Activated T-cell treated with anti-CD3 and anti-CD28 coated beads for 48 hours (primary cell): ENCODE results near the gene RGS3.
"Not testable (repeated sequence)": the region's sequence is repeated elsewhere in the genome, so short reads cannot be mapped to it uniquely, and the experiment has no call there.

Experiments used
- DNase-seq: peaks from one replicate; pipeline ENCODE4 v3.0.0-alpha.2; 2020; ENCODE audit warnings: low read depth

Gene RGS3

GRCh38 chr9:113463418-113464285, at the start of gene RGS3:
TSS of gene RGS3 (plus strand) at chr9:113463727. CDS start at chr9:113463803, 76 bp downstream.
- no peak for DNase-seq

- no peak for DNase-seq
Observed at GRCh38 chr9:113416149-113416721, 47.3 kb upstream of the RGS3 start.

- DNase-seq, result no peak
Observed at GRCh38 chr9:113417370-113417769, 46.2 kb upstream of the RGS3 start.

GRCh38 chr9:113421726-113422125, 41.8 kb upstream of the RGS3 start:
- DNase-seq, result no peak

- no peak for DNase-seq
Observed at GRCh38 chr9:113425072-113425471, 38.5 kb upstream of the RGS3 start.

GRCh38 chr9:113426701-113427100, 36.8 kb upstream of the RGS3 start:
- DNase-seq, result no peak

GRCh38 chr9:113427629-113428028, 35.9 kb upstream of the RGS3 start:
- no peak for DNase-seq

- DNase-seq, result no peak
Observed at GRCh38 chr9:113428062-113428615, 35.4 kb upstream of the RGS3 start.

- no peak for DNase-seq
Observed at GRCh38 chr9:113431191-113431590, 32.3 kb upstream of the RGS3 start.

- DNase-seq, result no peak
Observed at GRCh38 chr9:113436728-113437515, 26.6 kb upstream of the RGS3 start.

- not testable (repeated sequence) for DNase-seq
Observed at GRCh38 chr9:113437716-113438115, 25.8 kb upstream of the RGS3 start.

GRCh38 chr9:113444736-113445135, 18.8 kb upstream of the RGS3 start:
- DNase-seq, result no peak

- no peak for DNase-seq
Observed at GRCh38 chr9:113446323-113446740, 17.2 kb upstream of the RGS3 start.

GRCh38 chr9:113449376-113449775, 14.2 kb upstream of the RGS3 start:
- no peak for DNase-seq

GRCh38 chr9:113452113-113452605, 11.4 kb upstream of the RGS3 start:
- DNase-seq, result no peak

GRCh38 chr9:113454914-113455761, 8.4 kb upstream of the RGS3 start:
- DNase-seq, result no peak

GRCh38 chr9:113456235-113456634, 7.3 kb upstream of the RGS3 start:
- DNase-seq, result no peak

- no peak for DNase-seq
Observed at GRCh38 chr9:113461285-113461684, 2.2 kb upstream of the RGS3 start.

- DNase-seq, result no peak
Observed at GRCh38 chr9:113461943-113462342, 1.6 kb upstream of the RGS3 start.

- no peak for DNase-seq
Observed at GRCh38 chr9:113462781-113463286, 693 bp upstream of the RGS3 start.

- DNase-seq, result no peak
Observed at GRCh38 chr9:113464286-113464660, 746 bp downstream of the RGS3 start.
